GM12875 (cell line): ENCODE measurements around the gene TRIO.

Experiments used
- H3K4me3 ChIP-seq: one replicate; pipeline ENCODE4 v1.5.1; 2011; ENCODE audit warnings: low read depth, low read length, control low read depth
- CTCF ChIP-seq: IDR thresholded peaks from 2 replicates; pipeline ENCODE4 v1.5.1; 2011; ENCODE audit warnings: low read depth, mild to moderate bottlenecking, control low read depth, inconsistent platforms, low read length, moderate library complexity, borderline replicate concordance; ENCODE audit not compliant: insufficient read depth

Gene TRIO

GRCh38 chr5:14229734-14230133 lies 86.6 kb downstream of the TRIO start:
- no peak for TF ChIP-seq CTCF
- no peak overlapping the region for H3K4me3 ChIP-seq

GRCh38 chr5:14231156-14231555 lies 88.0 kb downstream of the TRIO start:
- no peak overlapping the region for H3K4me3 ChIP-seq

GRCh38 chr5:14231890-14232289 lies 88.7 kb downstream of the TRIO start:
- no peak for TF ChIP-seq CTCF

More at GRCh38 chr5:14231156-14231555, 88.0 kb downstream of the TRIO start:
- no peak for TF ChIP-seq CTCF

GRCh38 chr5:14234204-14234603 lies 91.1 kb downstream of the TRIO start:
- H3K4me3 ChIP-seq, result no peak overlapping the region
- no peak for TF ChIP-seq CTCF

More at GRCh38 chr5:14231890-14232289, 88.7 kb downstream of the TRIO start:
- H3K4me3 ChIP-seq, result no peak overlapping the region

- H3K4me3 ChIP-seq, result no peak overlapping the region
- no peak for TF ChIP-seq CTCF
These were observed 92.7 kb downstream of the TRIO start for GRCh38 chr5:14235872-14236271.

GRCh38 chr5:14236757-14237156 lies 93.6 kb downstream of the TRIO start:
- H3K4me3 ChIP-seq, result no peak overlapping the region
- no peak for TF ChIP-seq CTCF

- no peak for TF ChIP-seq CTCF
- H3K4me3 ChIP-seq, result no peak overlapping the region
These were observed 94.4 kb downstream of the TRIO start for GRCh38 chr5:14237317-14238086.
